SHP77 treated with DMSO at 0.1 percent for 48 hours (cell line): ENCODE measurements around the gene ASXL3.

ENCODE experiments used
- DNase-seq: peaks from one replicate; lab custom pipeline; 2025; lab: John Stamatoyannopoulos, UW

Gene ASXL3

GRCh38 chr18:33664241-33664874 lies 86.3 kb downstream of the ASXL3 start:
- no peak for DNase-seq

GRCh38 chr18:33665187-33665586 lies 87.2 kb downstream of the ASXL3 start:
- no peak for DNase-seq

GRCh38 chr18:33665641-33666040 lies 87.6 kb downstream of the ASXL3 start:
- DNase-seq = no peak

- no peak for DNase-seq
These were observed 88.9 kb downstream of the ASXL3 start for GRCh38 chr18:33666915-33667314.

GRCh38 chr18:33669589-33669988 lies 91.6 kb downstream of the ASXL3 start:
- no peak for DNase-seq

- DNase-seq = no peak
These were observed 92.0 kb downstream of the ASXL3 start for GRCh38 chr18:33670029-33670428.

- DNase-seq = no peak
These were observed 95.7 kb downstream of the ASXL3 start for GRCh38 chr18:33673689-33674088.

GRCh38 chr18:33676593-33676992 lies 98.6 kb downstream of the ASXL3 start:
- no peak for DNase-seq

GRCh38 chr18:33677891-33678290 lies 99.9 kb downstream of the ASXL3 start:
- DNase-seq = no peak

GRCh38 chr18:33682436-33682835 lies 104.4 kb downstream of the ASXL3 start:
- no peak for DNase-seq

- DNase-seq = no peak
These were observed 116.6 kb downstream of the ASXL3 start for GRCh38 chr18:33694593-33694992.

- DNase-seq = no peak
These were observed 118.5 kb downstream of the ASXL3 start for GRCh38 chr18:33696332-33697162.

GRCh38 chr18:33697498-33697897 lies 119.5 kb downstream of the ASXL3 start:
- DNase-seq = no peak

- no peak for DNase-seq
These were observed 121.4 kb downstream of the ASXL3 start for GRCh38 chr18:33699372-33699771.

- DNase-seq = no peak
These were observed 122.5 kb downstream of the ASXL3 start for GRCh38 chr18:33700513-33700976.

- no peak for DNase-seq
These were observed 124.6 kb downstream of the ASXL3 start for GRCh38 chr18:33702625-33703024.

- no peak for DNase-seq
These were observed 128.4 kb downstream of the ASXL3 start for GRCh38 chr18:33706391-33706790.

- DNase-seq = no peak
These were observed 130.9 kb downstream of the ASXL3 start for GRCh38 chr18:33708876-33709275.

GRCh38 chr18:33710269-33710668 lies 132.2 kb downstream of the ASXL3 start:
- DNase-seq = no peak

- no peak for DNase-seq
These were observed 133.5 kb downstream of the ASXL3 start for GRCh38 chr18:33711514-33711913.

- DNase-seq = no peak
These were observed 134.7 kb downstream of the ASXL3 start for GRCh38 chr18:33712719-33713118.

- DNase-seq = no peak
These were observed 138.2 kb downstream of the ASXL3 start for GRCh38 chr18:33716061-33716683.

GRCh38 chr18:33717339-33717738 lies 139.3 kb downstream of the ASXL3 start:
- DNase-seq = no peak
